Islet of Langerhans (tissue), 1 donor: Measurements from ENCODE around the gene CDC34.

Source experiments
- FAIRE-seq: peaks from one replicate; lab custom pipeline; 2011; peaks lifted over from hg19 to GRCh38; lab: Jason Lieb, UNC

The CDC34 gene

DNA sequence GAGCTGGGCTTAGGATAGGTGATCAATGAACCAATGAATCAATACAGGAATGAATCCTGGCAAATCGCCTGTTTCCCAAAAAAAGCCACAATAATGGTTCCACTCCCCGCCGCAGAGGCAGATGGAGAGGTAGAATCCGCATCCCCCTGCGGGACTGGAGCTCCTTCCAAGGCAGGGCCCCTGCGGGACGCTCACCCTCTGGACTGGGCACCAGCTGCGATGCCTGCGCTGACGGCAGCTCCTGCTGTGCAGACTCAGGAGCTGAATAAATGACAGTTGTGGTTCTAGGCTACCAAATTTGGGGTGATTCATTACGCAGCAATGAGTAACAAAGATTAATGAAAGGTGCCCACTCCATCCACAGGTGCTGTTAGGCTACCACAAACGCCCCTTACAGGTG, 8.8 kb upstream of the CDC34 start:
- FAIRE-seq: no peak

DNA sequence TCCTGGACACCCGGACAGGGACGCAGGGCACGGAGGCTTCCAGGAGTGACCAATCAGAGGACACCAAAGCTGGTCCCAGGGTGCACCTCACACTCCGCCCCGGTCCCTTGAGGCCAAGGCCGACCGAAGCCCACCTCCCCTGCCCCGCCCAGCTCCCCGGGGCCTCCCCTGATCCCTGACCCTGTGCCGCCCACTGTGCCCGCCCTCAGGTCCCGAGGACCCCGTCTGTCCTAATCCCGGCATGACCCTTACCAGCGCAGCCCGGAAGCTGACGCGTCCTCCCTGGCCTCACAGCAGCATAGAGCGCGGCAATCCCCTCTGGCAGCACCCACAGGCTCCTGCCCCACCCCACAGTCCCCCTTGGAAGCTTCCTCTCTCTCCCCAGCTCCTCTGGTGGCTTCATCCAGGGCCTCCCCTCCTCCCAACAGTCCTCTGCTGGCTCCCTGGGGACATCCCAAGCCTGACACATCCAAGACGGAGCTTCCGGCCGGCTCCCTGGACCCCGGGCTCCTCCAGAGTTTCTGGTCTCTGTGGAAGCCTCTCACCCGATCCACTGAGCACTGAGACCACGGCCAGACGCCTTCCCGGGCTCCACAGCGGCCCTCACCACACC, 7.4 kb upstream of the CDC34 start:
- FAIRE-seq: no peak

DNA sequence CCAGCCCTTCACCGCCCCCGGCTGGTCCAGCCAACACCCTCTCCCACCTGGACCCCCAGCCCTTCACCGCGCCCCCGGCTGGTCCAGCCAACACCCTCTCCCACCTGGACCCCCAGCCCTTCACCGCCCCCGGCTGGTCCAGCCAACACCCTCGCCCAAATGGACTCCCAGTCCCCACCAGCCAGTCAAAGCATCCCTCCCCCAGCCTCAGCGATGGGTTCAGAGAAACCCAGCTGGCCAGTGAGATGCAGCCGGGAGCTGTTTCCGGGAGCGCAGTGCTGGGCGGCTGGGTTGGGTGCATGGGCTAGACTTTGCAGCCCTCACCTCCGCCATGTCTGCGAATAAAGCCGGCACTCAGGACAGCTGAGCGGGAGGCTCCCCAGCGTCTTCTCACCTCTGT, 6.5 kb upstream of the CDC34 start:
- no peak for FAIRE-seq

DNA sequence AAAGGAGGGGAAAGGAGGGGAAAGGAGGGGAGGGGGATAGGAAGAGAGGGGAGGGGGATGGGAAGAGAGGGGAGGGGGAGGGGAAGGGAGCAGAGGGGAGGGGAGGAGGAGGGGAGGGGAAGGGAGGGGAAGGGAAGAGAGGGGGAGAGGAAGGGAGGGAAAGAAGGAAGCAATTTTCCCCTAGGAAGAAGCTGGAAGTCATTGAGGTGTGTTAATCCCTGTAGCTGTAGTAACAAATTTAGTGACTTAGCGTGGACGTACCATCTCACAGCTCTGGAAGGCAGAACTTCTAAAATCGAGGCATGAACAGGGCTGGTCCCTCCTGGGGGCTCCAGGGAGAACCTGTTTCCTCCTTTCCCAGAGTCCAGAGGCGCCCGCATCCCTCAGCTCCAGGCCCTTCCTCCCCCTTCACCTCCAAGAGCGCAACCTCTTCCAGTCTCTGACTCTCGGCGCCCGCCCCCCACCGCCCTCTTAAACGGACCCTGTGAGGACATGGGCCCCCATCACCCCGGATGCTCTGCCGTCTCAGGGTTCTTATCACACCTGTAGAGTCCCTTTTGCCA, 5.6 kb upstream of the CDC34 start:
- no peak for FAIRE-seq

DNA sequence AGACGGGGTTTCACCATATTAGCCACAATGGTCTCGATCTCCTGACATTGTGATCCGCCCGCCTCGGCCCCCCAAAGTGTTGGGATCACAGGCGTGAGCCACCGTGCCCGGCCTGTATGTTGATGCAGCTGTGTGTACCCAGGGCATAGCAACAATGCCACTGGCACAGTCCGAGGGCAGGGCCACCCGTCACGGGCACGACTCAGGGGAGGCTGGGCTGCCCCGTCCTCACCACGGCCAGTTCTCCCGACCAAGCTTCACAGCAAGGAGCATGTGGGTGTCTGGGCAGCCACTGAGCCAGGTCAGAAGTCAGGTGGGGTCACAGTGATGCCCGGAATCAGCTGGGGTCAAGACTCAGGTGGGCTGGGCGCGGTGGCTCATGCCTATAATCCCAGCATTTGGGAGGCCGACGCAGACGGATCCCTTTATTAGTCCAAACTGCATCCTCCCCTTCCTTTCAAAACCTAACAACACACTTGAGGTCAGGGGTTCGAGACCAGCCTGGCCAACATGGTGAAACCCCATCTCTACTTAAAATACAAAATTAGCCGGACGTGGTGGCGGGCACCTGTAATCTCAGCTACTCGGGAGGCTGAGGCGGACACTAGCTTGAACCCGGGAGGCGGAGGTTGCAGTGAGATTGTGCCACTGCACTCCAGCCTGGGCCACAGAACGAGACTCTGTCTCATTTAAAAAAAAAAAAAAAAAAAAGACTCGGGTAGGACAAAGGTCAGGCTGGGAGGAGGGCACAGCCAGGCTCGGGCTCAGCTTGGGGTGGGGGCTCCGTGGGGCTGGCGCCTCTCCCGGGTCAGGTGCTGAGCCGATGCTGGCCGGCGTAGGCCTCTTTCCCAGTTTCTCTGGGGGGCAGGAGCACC, 1.2 kb upstream of the CDC34 start:
- no peak for FAIRE-seq

DNA sequence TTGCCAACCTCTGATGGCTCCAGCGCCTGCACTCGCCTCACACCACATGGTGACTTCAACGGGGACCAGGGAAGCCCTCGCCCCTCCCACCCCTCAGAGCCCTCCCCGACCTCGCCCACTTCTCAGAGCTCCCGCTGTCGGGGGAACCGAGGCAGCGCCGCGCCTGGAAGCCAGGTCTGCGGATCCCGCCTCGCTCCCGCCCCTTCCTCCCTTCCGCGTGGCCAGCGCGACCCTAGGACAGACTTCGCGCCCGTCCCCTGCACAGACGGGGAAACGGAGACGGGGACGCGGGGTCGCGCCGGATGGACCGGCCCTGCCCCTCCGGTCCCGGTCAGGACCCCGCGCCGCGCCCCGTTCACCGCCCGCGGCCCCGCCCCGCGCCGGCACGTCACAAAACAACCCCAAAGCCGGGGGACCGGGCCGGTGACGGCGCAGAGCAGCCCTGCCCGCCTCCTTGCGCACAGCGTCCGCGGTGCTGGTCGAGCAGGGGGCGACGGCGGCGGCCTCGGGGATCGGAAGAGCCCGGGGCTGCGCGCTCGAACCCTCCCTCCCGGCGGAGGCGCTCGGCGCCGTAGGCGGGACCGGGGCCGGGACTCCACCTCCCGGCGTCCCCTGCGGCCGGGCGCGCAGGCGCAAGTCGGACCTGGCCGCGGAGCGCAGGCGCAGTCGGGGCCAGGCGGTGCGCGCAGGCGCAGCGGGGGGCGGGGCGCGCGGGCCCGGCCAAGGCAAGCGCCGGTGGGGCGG, 379 bp upstream of the CDC34 start:
- no peak for FAIRE-seq

DNA sequence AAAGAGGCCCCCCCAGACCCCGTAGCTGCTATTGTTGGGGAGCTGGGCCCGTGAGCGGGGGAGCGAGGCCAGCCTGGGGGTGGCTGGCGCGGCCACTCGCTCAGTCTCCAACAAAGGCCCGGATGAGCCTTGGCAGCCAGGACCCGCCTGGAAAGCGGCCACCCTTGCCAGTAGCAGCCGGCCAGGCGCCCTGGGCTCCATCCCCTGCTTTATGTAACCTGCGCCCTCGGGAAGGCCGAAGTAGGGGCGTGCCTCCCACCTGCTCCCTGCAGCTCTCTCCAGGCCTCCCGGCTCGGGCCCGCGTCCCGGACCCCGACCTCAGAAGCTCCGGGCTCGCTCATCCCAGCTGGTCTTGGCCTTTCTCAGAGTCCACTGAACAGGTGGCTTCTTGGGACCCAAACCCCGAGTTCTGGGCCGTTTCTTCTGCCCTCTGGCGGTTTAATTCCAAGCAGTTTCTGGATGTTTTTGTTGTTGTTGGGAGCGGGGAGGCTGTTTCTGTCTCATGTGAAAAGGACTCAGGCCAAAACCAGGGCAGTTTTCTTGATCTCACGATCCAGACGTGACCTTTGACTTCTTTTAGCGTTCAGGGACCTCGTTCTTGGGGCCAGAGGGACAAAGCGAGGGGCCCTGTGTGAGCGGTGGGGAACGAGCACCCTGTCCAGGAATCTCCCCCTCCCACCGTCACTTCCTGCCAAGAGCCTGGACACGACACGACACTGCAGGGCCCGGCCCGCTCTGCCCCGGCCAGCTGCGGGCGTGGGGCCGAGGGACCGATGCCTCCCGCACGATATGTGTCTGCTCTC, 1.2 kb downstream of the CDC34 start:
- FAIRE-seq: no peak

DNA sequence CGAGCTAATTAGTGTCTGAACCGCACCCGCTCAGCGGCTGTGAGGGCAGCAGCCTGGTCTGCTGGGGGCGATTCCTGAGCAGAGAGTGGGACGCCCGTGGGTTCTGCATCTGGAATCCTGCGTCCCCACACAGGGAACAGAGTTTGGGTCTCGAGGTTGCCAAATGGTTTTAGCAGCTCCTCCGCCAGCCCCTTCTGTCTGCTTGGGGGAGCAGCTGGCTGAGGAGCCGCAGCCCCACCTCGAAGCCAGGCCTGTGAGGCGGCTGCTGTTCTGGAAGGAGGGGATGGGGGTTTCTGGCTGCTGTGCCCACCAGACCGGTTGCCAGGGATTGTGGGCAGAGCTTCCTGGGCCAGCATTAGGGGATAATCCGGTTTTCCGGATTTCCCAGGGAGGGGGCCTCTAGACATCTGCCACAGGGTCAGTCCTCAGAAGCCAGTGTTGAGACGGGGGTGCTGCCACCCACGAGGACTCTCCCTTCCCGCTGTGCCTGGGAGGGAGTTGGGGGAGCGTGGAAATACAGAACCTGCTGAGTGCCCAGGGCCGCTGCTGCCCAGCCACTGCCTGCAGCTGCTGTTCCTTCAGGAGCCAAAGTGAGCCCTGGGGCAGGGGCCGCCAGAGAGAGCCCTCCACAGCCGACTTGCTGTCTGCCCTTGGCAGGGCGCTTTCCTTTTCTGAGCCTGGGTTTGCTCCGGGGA, 2.0 kb downstream of the CDC34 start:
- FAIRE-seq: no peak

DNA sequence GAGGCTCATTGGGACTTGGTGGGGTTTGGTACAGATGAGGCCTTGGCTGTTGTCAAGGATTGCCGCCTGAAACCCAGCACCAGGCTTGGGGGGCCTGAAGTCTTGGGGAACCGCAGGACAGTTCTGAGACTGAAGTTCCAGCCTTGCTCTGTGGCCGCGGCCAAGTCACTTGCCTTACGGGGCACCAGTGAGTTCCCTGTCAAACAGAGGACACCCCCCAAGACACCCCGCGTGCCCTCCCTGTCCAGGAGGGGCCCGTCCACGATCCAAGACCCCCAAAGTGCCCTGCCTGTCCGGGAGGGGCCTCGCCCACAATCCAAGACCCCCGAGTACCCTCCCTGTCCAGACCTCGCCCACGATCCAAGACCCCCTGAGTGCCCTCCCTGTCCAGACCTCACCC, 2.5 kb downstream of the CDC34 start:
- FAIRE-seq: no peak

DNA sequence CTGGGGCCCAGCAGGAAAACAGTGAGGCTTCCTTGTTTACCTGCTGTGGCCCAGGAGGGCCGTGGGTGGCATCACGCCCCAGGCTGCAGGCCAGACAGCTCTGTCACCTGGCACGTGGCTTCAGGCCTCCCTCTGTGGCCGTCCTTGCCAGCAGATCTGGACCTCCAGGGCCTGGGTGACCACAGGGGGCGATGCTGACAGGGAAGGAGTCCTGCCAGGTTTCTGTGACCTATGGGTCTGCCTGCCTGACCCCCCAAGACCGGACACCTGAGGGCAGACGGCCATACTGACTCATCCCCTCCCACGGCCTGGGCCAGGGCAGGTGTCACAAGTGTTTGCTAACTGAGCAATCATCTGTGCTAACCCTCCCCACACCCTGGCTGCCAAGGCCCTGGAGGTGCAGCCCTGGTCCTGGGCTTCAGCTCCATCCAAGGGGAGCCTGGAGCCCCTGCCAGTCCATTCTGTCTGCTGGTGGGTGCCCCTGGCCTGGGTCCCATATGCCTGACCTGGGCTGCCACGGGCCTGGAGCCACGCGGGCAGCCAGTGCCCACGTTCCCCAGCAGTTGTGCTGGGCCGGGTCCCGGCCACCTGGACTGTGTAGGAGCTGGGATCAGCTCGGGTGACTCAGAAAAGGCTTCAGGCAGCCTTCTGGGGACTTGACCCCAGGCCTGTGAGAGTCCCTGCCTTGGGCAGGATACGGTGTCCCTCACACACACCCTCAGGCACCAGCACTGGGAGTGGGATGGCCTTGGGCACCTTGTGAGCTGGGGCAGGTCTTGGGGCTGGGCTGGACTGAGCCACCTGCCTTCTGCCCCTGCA, 3.7 kb downstream of the CDC34 start:
- no peak for FAIRE-seq

DNA sequence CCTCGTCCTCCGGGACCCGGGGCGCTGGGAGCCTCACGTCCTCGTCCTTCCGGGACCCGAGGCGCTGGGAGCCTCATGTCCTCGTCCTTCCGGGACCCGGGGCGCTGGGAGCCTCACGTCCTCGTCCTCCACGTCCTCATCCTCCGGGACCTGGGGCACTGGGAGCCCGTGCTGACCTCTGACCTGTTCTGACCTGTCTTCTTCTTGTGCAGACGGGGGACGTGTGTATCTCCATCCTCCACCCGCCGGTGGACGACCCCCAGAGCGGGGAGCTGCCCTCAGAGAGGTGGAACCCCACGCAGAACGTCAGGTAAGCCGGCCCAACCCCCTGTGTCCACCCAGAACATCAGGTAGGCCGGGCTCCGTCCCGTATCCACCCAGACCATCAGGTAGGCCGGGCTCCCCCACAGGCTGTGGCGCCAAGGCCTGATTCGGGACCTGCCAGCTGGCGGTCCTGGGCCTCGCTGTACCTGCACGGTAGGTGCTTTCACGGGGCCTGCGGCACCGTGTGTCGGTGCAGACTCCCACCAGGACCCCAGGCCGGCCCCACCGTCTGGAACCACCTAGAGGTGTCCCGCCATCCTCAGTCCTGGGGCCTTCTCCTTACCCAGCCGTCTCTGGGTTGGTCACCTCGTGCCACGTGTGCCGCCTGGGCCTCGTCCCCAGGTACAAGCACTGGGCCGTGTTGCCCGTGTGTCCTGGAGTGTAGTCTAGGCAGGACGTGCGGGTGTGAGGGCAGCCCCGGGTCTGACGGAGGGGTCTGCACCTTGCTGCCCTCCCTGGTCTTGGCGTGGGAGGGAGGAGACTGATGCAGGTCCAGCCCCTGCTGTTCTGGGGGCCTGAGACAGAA, 4.7 kb downstream of the CDC34 start:
- FAIRE-seq: no peak

DNA sequence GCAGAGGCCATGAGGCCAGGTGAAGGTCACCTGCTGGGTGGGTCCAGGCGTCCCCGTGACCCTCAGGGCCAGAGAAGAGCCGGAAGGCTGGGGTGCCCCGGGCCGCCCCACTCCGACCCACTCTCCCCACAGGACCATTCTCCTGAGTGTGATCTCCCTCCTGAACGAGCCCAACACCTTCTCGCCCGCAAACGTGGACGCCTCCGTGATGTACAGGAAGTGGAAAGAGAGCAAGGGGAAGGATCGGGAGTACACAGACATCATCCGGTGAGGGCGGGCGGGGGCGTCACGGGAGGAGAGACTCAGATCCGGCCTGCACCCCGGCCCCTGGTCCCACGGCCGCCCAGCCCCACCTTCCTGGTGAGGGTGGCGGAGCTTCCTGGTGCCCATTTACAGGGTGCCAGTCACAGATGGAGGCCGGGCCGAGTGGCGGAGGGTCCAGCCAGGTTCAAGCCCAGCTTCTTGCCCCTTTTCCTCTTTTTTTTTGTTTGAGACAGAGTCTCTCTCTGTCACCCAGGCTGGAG, 5.4 kb downstream of the CDC34 start:
- no peak for FAIRE-seq

DNA sequence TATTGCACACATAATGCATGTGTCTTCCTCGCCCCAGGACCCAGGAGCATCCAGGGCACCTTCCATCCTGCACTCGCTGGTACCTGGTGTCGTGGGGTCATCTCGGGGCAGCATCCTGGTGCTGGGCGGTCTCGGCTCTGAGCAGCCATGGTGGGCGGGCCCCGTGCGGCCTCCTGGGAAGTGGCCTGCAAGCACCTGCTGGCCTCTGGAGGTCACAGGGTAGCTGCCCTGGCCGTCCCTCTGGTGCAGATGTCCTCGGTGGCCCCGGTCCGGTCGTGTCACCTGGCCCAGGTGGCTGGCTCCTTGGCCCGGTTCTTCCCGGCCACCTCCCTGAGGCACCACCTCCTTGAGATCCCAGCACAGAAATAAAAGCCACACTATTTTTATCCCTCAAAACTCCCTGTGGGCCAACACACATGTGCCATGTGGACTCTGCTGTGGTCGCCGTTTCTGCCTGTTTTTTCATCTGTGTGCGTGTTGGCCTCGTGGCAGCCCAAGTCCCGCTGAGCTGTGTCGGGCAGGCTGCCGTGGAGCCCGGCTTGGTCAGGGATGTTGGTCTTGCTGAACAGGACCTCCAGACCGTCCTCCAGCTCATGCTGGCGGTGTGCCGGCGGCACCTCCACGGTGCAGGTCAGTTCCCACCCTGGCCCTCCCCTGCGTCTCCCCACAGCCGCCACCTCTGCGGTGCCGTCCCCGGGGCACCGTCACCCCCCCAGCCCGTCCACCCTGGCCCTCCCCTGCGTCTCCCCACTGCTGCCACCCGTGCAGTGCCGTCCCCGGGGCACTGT, 7.3 kb downstream of the CDC34 start:
- FAIRE-seq: no peak

DNA sequence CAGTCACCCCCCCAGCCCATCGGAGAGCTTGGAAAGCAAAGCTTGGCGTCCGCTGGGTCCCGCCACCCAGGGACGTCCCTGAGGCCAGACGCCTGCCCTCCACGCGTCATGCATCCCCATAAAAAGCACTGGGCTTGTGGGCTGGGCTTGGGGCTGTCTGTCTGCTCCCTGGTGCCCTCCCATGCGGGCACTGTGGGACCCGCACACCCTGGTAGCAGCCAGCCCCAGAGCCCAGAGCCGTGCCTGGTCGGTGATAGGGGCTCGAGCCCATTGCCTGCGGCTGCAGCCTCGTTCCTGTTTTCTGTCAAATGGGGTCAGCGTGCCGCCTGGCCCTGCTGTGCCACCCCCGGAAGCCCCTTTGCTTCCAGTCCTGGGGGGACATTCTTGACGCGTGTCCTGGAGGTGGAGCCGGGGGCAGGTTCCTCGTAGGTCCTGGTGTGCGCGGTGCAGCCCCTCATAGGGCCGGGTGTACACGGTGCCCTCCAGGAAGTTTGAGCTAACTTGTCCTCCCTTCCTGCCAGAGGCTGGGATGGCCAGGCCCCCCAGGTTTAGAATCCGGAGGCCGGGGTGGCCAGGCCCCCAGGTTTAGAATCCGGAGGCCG, 8.0 kb downstream of the CDC34 start:
- FAIRE-seq: no peak

DNA sequence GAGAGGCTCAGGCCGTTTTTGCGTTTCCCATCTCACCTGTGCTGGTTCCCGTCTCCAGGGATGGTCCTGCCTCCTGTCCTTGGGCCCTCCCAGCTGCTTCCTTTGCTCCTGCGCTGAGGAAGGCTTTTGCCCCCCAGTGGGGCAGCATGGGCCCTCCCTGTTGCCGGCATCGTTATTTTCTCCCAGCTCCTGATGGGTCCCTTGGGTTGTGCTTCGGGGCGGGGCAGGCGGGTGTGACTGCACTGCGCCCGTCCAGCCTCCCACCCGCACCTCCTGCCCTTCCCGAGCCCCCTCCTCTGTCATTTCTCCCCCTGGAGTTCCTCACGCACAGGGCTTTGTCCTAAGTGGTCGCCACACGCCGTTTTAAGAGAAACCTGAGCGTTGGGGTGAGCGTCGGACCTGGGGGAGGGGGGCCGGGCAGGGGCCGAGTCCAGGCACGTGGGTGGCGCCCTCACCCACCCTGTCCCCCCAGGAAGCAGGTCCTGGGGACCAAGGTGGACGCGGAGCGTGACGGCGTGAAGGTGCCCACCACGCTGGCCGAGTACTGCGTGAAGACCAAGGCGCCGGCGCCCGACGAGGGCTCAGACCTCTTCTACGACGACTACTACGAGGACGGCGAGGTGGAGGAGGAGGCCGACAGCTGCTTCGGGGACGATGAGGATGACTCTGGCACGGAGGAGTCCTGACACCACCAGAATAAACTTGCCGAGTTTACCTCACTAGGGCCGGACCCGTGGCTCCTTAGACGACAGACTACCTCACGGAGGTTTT, 9.5 kb downstream of the CDC34 start:
- no peak for FAIRE-seq

DNA sequence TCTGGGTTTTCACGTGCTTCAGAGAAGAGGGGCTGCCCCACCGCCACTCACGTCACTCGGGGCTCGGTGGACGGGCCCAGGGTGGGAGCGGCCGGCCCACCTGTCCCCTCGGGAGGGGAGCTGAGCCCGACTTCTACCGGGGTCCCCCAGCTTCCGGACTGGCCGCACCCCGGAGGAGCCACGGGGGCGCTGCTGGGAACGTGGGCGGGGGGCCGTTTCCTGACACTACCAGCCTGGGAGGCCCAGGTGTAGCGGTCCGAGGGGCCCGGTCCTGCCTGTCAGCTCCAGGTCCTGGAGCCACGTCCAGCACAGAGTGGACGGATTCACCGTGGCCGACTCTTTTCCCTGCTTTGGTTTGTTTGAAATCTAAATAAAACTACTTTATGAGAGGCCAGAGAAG, 10.1 kb downstream of the CDC34 start:
- FAIRE-seq: no peak

DNA sequence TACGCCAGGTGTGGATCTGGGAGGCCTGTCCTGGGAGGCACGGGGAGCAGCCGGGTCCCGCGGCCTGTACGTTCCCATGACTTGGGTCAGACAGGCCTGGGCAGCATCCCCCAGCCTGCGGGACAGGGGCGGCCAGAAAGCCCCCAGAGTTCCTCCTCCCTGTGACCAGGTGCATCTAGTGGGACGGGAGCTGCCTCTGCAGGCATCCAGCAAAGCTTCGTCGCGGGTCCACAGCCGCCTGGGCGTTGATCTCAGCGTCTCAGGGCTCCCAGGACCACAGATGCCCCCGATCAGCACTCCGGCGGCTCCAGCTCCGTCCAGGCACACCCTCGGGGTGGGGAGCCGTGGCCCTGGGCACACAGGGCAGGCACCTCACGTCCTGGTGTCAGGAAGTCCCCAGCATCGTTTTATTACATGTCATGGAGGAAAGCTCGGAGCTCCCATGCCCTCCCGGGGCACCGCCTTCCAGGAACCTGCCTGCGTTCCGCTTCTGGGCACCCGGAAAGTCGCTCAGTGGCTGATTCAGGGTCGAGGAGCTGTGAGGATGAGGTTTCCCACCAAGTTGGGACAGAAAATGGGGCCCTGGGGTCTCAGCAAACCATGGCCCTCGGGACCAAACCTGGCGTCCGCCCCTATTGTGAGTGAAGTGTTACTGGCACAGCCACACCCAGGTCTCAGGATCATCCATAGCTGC, 10.8 kb downstream of the CDC34 start:
- FAIRE-seq: no peak
